ENCODE data around the gene NFE2L1. TPM values are rescaled to one million over a fixed set of nuclear protein-coding genes. Genes with fewer than 3 reads are reported as not detected.

Gene NFE2L1
- total and polyA plus RNA-seq, 2 of the 8 experiments (the other 6 are each of a cell fraction or from before 2014, with no cell fraction given), result 140 to 143 TPM

DNA sequence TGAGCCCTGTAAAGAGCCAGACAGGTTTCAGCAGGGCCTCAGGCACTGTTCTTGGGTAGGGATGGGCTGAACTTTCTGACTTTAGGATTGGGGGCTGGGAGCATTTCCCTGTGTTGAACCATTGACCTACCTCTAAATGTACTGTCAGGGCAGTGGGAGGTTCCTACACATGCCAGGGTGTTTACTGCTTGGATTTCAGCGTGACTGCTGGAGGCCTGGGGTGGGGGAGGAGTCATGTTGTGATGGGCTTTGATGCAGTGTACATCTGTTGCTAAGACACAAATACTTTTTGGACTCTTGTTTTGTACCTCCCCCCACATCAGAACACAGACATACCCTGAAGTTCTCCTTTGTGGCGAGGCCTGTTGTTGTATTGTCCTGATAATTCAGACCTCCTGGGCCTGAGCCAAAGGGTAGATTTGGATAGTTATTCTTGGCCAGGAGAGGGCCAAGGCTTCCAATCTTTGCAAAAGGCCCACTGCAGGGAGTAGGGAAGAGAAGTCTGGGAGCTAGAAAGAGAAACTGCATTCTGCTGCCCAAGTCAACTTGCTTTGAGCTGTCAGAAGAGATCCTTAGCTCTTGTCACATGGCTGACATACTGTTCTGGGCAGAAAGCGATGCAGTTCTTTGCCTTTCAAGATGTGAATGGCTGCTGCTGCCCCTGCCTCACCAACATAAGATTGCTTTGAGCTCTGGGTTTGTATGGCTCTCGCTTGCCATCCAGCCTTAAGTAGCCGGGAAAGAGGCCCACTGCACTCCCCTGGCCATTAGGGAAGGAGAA, 3.7 kb downstream of the NFE2L1 start:
- peaks cover 13 to 75% of the 10 kb centered on the region in 2 experiments for H3K79me2 ChIP-seq (ENCODE audit: control insufficient read depth in 1 of 2, insufficient read depth in 2 of 2, low read length in 2 of 2)
- no peak overlapping the region for H3K27ac ChIP-seq (ENCODE audit: low read depth, low read length)
- H3K23me2 ChIP-seq (ENCODE audit: low read depth, low read length), result peaks cover 16% of the 10 kb centered on the region
- H2BK15ac ChIP-seq (ENCODE audit: low read length), result no peak overlapping the region
- no peak overlapping the region for H3K14ac ChIP-seq (ENCODE audit: insufficient read length)
- H4K20me1 ChIP-seq (replicated peaks in 1 of 2; ENCODE audit: control insufficient read depth in 1 of 2, insufficient read depth in 2 of 2, low read length in 2 of 2), result peaks cover 5 to 19% of the 10 kb centered on the region in 2 experiments
- H4K91ac ChIP-seq (replicated peaks; ENCODE audit: insufficient read length, low read length), result no peak overlapping the region
- ChIA-PET POLR2A (ENCODE audit: partially characterized antibody) (interaction anchor here (1.0 to 41.8 kb wide), 5 partner anchors 14 to 103 kb away, joined by 3 to 1227 read pairs (median 112); partner anchors contain the start of genes CBX1, COPZ2 and NFE2L1), CTCF (ENCODE audit: partially characterized antibody) (interaction anchor here (0.7 to 14.5 kb wide), 13 partner anchors 10 to 211 kb away, joined by 3 to 203 read pairs (median 3); partner anchors contain the start of gene SCRN2)
- H2BK12ac ChIP-seq (ENCODE audit: low read depth, low read length), result no peak overlapping the region; the same call in 1 of the 2 replicates
- peaks cover 16 to 58% (median 39%) of the 10 kb centered on the region in 4 experiments for H3K4me1 ChIP-seq (replicated peaks in 1 of 4; ENCODE audit: control insufficient read depth in 3 of 4, insufficient read depth in 4 of 4, low read length in 3 of 4)
- H2AK5ac ChIP-seq (ENCODE audit: low read depth, low read length), result no peak overlapping the region
- H4K8ac ChIP-seq (ENCODE audit: extremely low read depth, insufficient read depth, low read length), result no peak overlapping the region
- H3K9me3 ChIP-seq (ENCODE audit: insufficient read depth in 2 of 2, low read depth in 1 of 2, low read length in 1 of 2), result no peaks in the 10 kb centered on the region
- no peak overlapping the region for H3K23ac ChIP-seq (ENCODE audit: insufficient read length)
- H3K56ac ChIP-seq (replicated peaks; ENCODE audit: insufficient read length, low read depth, low read length), result no peak overlapping the region
- no peak overlapping the region; the same call in 1 of the 2 replicates for H2BK20ac ChIP-seq (ENCODE audit: low read length)
- peaks cover 2 to 32% (median 14%) of the 10 kb centered on the region in 4 experiments for H3K36me3 ChIP-seq (ENCODE audit: control insufficient read depth in 2 of 4, insufficient read depth in 4 of 4, low read length in 3 of 4)
- no peak overlapping the region for H4K5ac ChIP-seq (ENCODE audit: insufficient read length, low read depth, low read length)
- no peaks in the 10 kb centered on the region for H3K27me3 ChIP-seq (replicated peaks in 1 of 4; ENCODE audit: control insufficient read depth in 3 of 4, extremely low read depth in 1 of 4, insufficient read depth in 3 of 4, low read length in 3 of 4)
- peak overlapping the region; percentile 70 to 89; a peak in 3 of 4 replicates for H3K4me2 ChIP-seq (ENCODE audit: insufficient read depth in 1 of 2, low read depth in 2 of 2, low read length in 2 of 2)
- no peak for FAIRE-seq
- H2AFZ ChIP-seq (ENCODE audit: low read length), result no peak overlapping the region
- 64% methylated on average over 5 of the region's 5 CpGs; no CpG with 5 or more reads in 1 of the 2 experiments for WGBS, 2 experiments (ENCODE audit: extremely low coverage in 1 of 2, insufficient coverage in 1 of 2, insufficient read length in 1 of 2, insufficient replicate concordance in 2 of 2, low coverage in 1 of 2, low lambda C conversion rate in 2 of 2, missing lambda C conversion rate in 1 of 2)
- H2BK5ac ChIP-seq (ENCODE audit: low read depth, low read length), result peak overlapping the region; percentile 19; the same call in 1 of the 2 replicates
- peaks cover 3% of the 10 kb centered on the region; the same call in 1 of the 2 replicates for H3K79me1 ChIP-seq (ENCODE audit: low read depth, low read length)
- H3K9ac ChIP-seq (replicated peaks in 1 of 4; ENCODE audit: extremely low read depth in 1 of 4, low read depth in 3 of 4, low read length in 3 of 4), result 0 out of 7 replicates have a peak overlapping the region, but pooled peaks of 1 of the 4 experiments have one; percentile 3
- no peak overlapping the region for H2BK120ac ChIP-seq (replicated peaks; ENCODE audit: low read depth, low read length)
- H3K4ac ChIP-seq (replicated peaks; ENCODE audit: insufficient read length, low read depth, low read length), result no peak overlapping the region
- peak overlapping the region in 1 of 4 experiments; percentile 52; a peak in 2 of 8 replicates for H3K4me3 ChIP-seq (ENCODE audit: extremely low read depth in 1 of 4, insufficient read depth in 2 of 4, low read depth in 3 of 4, low read length in 4 of 4)
- H3K18ac ChIP-seq (ENCODE audit: extremely low read depth, low read length), result no peak overlapping the region
- DNase-seq (ENCODE audit: low read depth in 1 of 2, low spot score in 2 of 2), result no peak
- TF ChIP-seq, protein P1, sequence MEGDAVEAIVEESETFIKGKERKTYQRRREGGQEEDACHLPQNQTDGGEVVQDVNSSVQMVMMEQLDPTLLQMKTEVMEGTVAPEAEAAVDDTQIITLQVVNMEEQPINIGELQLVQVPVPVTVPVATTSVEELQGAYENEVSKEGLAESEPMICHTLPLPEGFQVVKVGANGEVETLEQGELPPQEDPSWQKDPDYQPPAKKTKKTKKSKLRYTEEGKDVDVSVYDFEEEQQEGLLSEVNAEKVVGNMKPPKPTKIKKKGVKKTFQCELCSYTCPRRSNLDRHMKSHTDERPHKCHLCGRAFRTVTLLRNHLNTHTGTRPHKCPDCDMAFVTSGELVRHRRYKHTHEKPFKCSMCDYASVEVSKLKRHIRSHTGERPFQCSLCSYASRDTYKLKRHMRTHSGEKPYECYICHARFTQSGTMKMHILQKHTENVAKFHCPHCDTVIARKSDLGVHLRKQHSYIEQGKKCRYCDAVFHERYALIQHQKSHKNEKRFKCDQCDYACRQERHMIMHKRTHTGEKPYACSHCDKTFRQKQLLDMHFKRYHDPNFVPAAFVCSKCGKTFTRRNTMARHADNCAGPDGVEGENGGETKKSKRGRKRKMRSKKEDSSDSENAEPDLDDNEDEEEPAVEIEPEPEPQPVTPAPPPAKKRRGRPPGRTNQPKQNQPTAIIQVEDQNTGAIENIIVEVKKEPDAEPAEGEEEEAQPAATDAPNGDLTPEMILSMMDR (IDR thresholded peaks at IDR 0.05; ENCODE audit: control extremely low read depth in 1 of 3, insufficient read depth in 1 of 3, low read depth in 1 of 3, low read length in 3 of 3), result peak in 1 of 3 experiments; percentile 12; a peak in 1 of 4 replicates
- no peak for TF ChIP-seq CREB1 (IDR thresholded peaks at IDR 0.05)
- no peak for TF ChIP-seq BCL11A (IDR thresholded peaks at IDR 0.05; ENCODE audit: low read depth in 2 of 2, low read length in 2 of 2)
- no peak for TF ChIP-seq CTBP2 (IDR thresholded peaks at IDR 0.05; ENCODE audit: borderline replicate concordance, insufficient read depth, insufficient read length, low read length)
- TF ChIP-seq POU5F1 (IDR thresholded peaks at IDR 0.05; ENCODE audit: low read depth, low read length), result no peak
- peak; percentile 81; a peak in 3 of 4 replicates for TF ChIP-seq SIN3A (conservative IDR thresholded peaks at IDR 0.05 in 1 of 2, IDR thresholded peaks at IDR 0.05 in 1 of 2; ENCODE audit: low read depth in 1 of 2, low read length in 2 of 2)
- no peak for TF ChIP-seq EZH2 (IDR thresholded peaks at IDR 0.05; ENCODE audit: low read depth, low read length, severe bottlenecking)

Measured in H1 (cell line).